B cell (primary cell): ENCODE measurements around the gene MAP2K1. TPM values are rescaled to one million over a fixed set of nuclear protein-coding genes. Genes with fewer than 3 reads are reported as not detected.

Source experiments
- ATAC-seq: fragments of 200-7000 bp; cut with Tn5 transposase; one replicate; pipeline ENCODE4 v1.10.0; 2021; ENCODE audit warnings: low read depth, mild to moderate bottlenecking, moderate number of reproducible peaks, moderate library complexity
- CTCF ChIA-PET: fragments of 350-600 bp; sonication (Branson Sonifier 250); formaldehyde crosslinking; loops from one replicate; lab custom pipeline; 2021; ENCODE audit warnings: antibody characterized with exemption, inconsistent platforms; lab: Charles Lee
- POLR2A ChIA-PET: fragments of 350-600 bp; sonication (Branson Sonifier 250); formaldehyde crosslinking; loops from one replicate; lab custom pipeline; 2021; ENCODE audit warnings: antibody characterized with exemption; lab: Charles Lee
- DNase-seq: peaks from one replicate; pipeline ENCODE4 v3.0.0; 2013
- H2AFZ ChIP-seq: 2 replicates; pipeline ENCODE4 v1.6.1; 2012; ENCODE audit warnings: mild to moderate bottlenecking, low read depth, low read length; ENCODE audit not compliant: insufficient read depth, poor library complexity, severe bottlenecking
- H3K27ac ChIP-seq, 2 donors: 1 replicate in 1 of 2; 2 replicates in 1 of 2; pipeline ENCODE4 v1.5.1; 2012 to 2013; ENCODE audit warnings: low read length in 2 of 2, mild to moderate bottlenecking in 2 of 2, moderate library complexity in 1 of 2
- H3K27me3 ChIP-seq, 4 experiments: fragments of 200-600 bp in 1 of 4; sonication (generic) in 1 of 4; replicated peaks in 1 of 4; 1 replicate in 2 of 4; 2 replicates in 2 of 4; pipeline versions ENCODE4 v1.6.1 to v1.7.0; 2013 to 2016; ENCODE audit warnings: low read length in 3 of 4, mild to moderate bottlenecking in 2 of 4, mixed read lengths in 1 of 4, moderate library complexity in 1 of 4; ENCODE audit not compliant: insufficient read depth in 4 of 4, control insufficient read depth in 3 of 4; ENCODE audit errors: control extremely low read depth in 1 of 4
- H3K36me3 ChIP-seq, 2 experiments: replicated peaks in 1 of 2; 1 replicate in 1 of 2; 2 replicates in 1 of 2; pipeline versions ENCODE4 v1.6.1 to v1.7.1; 2013; ENCODE audit warnings: low read length in 1 of 2; ENCODE audit not compliant: insufficient read depth in 2 of 2, control insufficient read depth in 1 of 2; ENCODE audit errors: control extremely low read depth in 1 of 2, extremely low read depth in 1 of 2
- H3K4me1 ChIP-seq, 2 donors: fragments of 200-600 bp in 1 of 2; sonication (generic) in 1 of 2; 1 replicate in 1 of 2; 2 replicates in 1 of 2; pipeline versions ENCODE4 v1.5.1 to v1.6.1; 2013 to 2017; ENCODE audit warnings: low read length in 2 of 2; ENCODE audit not compliant: control insufficient read depth in 2 of 2, insufficient read depth in 2 of 2
- H3K4me2 ChIP-seq: replicated peaks from 2 replicates; pipeline ENCODE3; 2012; ENCODE audit warnings: mild to moderate bottlenecking, low read depth, low read length; ENCODE audit not compliant: poor library complexity, severe bottlenecking
- H3K4me3 ChIP-seq, 5 experiments: fragments of 200-600 bp in 1 of 5; sonication (generic) in 1 of 5; 1 replicate in 3 of 5; 2 replicates in 2 of 5; pipeline versions ENCODE4 v1.5.1 to v1.7.0; 2011 to 2016; ENCODE audit warnings: low read length in 4 of 5, mild to moderate bottlenecking in 4 of 5, low read depth in 2 of 5, control low read depth in 1 of 5, moderate library complexity in 1 of 5; ENCODE audit not compliant: insufficient read depth in 1 of 5; ENCODE audit errors: control extremely low read depth in 1 of 5, extremely low read depth in 1 of 5
- H3K79me2 ChIP-seq: fragments of 200-600 bp; sonication (generic); one replicate; pipeline ENCODE4 v1.6.0; 2016; ENCODE audit warnings: low read length; ENCODE audit not compliant: control insufficient read depth, insufficient read depth
- H3K9ac ChIP-seq: fragments of 200-600 bp; sonication (generic); 2 replicates; pipeline ENCODE4 v1.6.1; 2017; ENCODE audit warnings: mild to moderate bottlenecking, low read length, moderate library complexity
- H3K9me3 ChIP-seq, 3 donors: one replicate each; pipeline versions ENCODE4 v1.6.1 to v1.7.1; 2013; ENCODE audit warnings: low read length in 2 of 3; ENCODE audit not compliant: control insufficient read depth in 2 of 3, insufficient read depth in 1 of 3; ENCODE audit errors: control extremely low read depth in 1 of 3
- H4K20me1 ChIP-seq: 2 replicates; pipeline ENCODE4 v1.6.0; 2012; ENCODE audit warnings: mild to moderate bottlenecking, low read length; ENCODE audit not compliant: insufficient read depth, control insufficient read depth, poor library complexity, severe bottlenecking
- H3K27ac Mint-ChIP-seq: one replicate; pipeline ENCODE4 v1.8.0; 2021; ENCODE audit warnings: mixed read lengths
- H3K27me3 Mint-ChIP-seq: one replicate; pipeline ENCODE4 v1.8.0; 2021; ENCODE audit warnings: mixed read lengths
- H3K4me1 Mint-ChIP-seq: one replicate; pipeline ENCODE4 v1.8.0; 2021; ENCODE audit warnings: mixed read lengths
- H3K4me3 Mint-ChIP-seq: one replicate; pipeline ENCODE4 v1.8.0; 2021; ENCODE audit warnings: mixed read lengths
- H3K9me3 Mint-ChIP-seq: one replicate; pipeline ENCODE4 v1.8.0; 2022; ENCODE audit warnings: mixed read lengths; ENCODE audit not compliant: insufficient read depth
- CTCF ChIP-seq: fragments of 200-600 bp; IDR thresholded peaks from one replicate; pipeline ENCODE4 v1.8.0; 2022; ENCODE audit warnings: antibody characterized with exemption, mild to moderate bottlenecking
- EZH2 ChIP-seq: IDR thresholded peaks from 2 replicates; pipeline ENCODE4 v1.6.1; 2012; ENCODE audit warnings: borderline replicate concordance, low read depth, mild to moderate bottlenecking, moderate library complexity, low read length; ENCODE audit not compliant: insufficient read depth, poor library complexity, severe bottlenecking
- WGBS: methylation state at CpG from one replicate; pipeline ENCODE4 v1.1.5; 2013; ENCODE audit warnings: missing lambda C conversion rate; ENCODE audit not compliant: insufficient coverage; 5-methylcytosine and 5-hydroxymethylcytosine counted together
- intact Hi-C: fragments of 100-400 bp; cut with micrococcal nuclease; formaldehyde crosslinking; loops from one replicate; pipeline ENCODE4 v1.10.0; 2022
- polyA plus RNA-seq: library from polyadenylated mRNA; depleted of rRNA; stranded (reverse); fragments of >200 nt; gene quantifications from 2 replicates; pipeline ENCODE4 v1.2.3, GENCODE V29; 2012
- total RNA-seq, 2 donors: library from RNA; stranded (reverse); fragments of 120-200 nt in 1 of 2; gene quantifications; 1 replicate in 1 of 2; 2 replicates in 1 of 2; pipeline versions ENCODE4 v1.2.3 to v1.2.4, GENCODE V29; 2013 to 2022

Gene MAP2K1
- total and polyA plus RNA-seq, 2 donors (not counting 1 experiment from before 2014, with no cell fraction given), result 21.6 to 52.3 TPM

GRCh38 chr15:66508293-66508883 lies 121.7 kb downstream of the MAP2K1 start:
- TF ChIP-seq CTCF (no peak), EZH2 (no peak)
- Mint-ChIP-seq H3K4me3 (no peak overlapping the region), H3K27me3 (no peaks in the 10 kb centered on the region), H3K27ac (no peak overlapping the region), H3K9me3 (no peaks in the 10 kb centered on the region), H3K4me1 (peaks cover 24% of the 10 kb centered on the region)
- Histone ChIP-seq H3K9me3 (no peaks in the 10 kb centered on the region), H2AFZ (no peak overlapping the region), H3K36me3 (peaks cover 0 to 1% of the 10 kb centered on the region in 2 experiments), H3K27me3 (no peaks in the 10 kb centered on the region), H3K27ac (no peak overlapping the region), H3K4me2 (no peak overlapping the region), H3K4me1 (peaks cover 13 to 16% of the 10 kb centered on the region in 2 donors), H3K9ac (no peak overlapping the region), H3K4me3 (no peak overlapping the region), H4K20me1 (peaks cover 10% of the 10 kb centered on the region), H3K79me2 (peaks cover 34% of the 10 kb centered on the region)
- no CpG with 5 or more reads among the region's 3 CpGs for WGBS
- ATAC-seq, result no peak
- ChIA-PET POLR2A (no interaction called here), CTCF (interaction anchor here (1.4 kb wide), 1 partner anchor 10 kb away, joined by 11 read pairs; the partner anchor contains the start of gene SNAPC5)
- no peak for DNase-seq
- intact Hi-C loops, result loop anchor here (5.0 kb wide), 1 partner anchor 1206 kb away; the partner anchor contains the start of gene RNU5B-1

GRCh38 chr15:66514586-66514985 lies 127.9 kb downstream of the MAP2K1 start:
- Histone ChIP-seq H3K36me3 (peaks cover 2 to 20% of the 10 kb centered on the region in 2 experiments), H3K4me2 (no peak overlapping the region), H3K9me3 (no peaks in the 10 kb centered on the region), H3K27ac (no peak overlapping the region), H3K4me3 (no peak overlapping the region), H2AFZ (no peak overlapping the region), H3K4me1 (no peaks in the 10 kb centered on the region), H4K20me1 (no peaks in the 10 kb centered on the region), H3K9ac (no peak overlapping the region), H3K79me2 (peaks cover 3% of the 10 kb centered on the region), H3K27me3 (no peaks in the 10 kb centered on the region)
- CTCF ChIA-PET, result no interaction called here
- POLR2A ChIA-PET, result no interaction called here
- ATAC-seq (no peak), DNase-seq (no peak)
- no peak for TF ChIP-seq EZH2
- TF ChIP-seq CTCF, result no peak
- Mint-ChIP-seq H3K9me3 (no peaks in the 10 kb centered on the region), H3K4me1 (no peaks in the 10 kb centered on the region), H3K27me3 (no peaks in the 10 kb centered on the region), H3K4me3 (no peak overlapping the region), H3K27ac (no peak overlapping the region)
- 91% methylated on average over 1 of the region's 3 CpGs for WGBS
- intact Hi-C loops, result no loop called here
